GM12801 (cell line): ENCODE measurements around the gene ZNF546.

ENCODE experiments used
- CTCF ChIP-seq: IDR thresholded peaks from one replicate; pipeline ENCODE4 v1.5.1; 2011; ENCODE audit warnings: control low read depth; ENCODE audit not compliant: insufficient read length; ENCODE audit errors: extremely low read depth

Gene ZNF546

GRCh38 chr19:40070058-40070457 is 73.2 kb downstream of the ZNF546 start:
- no peak for TF ChIP-seq CTCF
